CD4-positive, alpha-beta T cell treated with Interleukin-1 beta for 1 hour (primary cell): Measurements from ENCODE around the gene TRIM60.
"Not testable (repeated sequence)": the region's sequence is repeated elsewhere in the genome, so short reads cannot be mapped to it uniquely, and the experiment has no call there.

ENCODE experiments used
- DNase-seq, 2 donors: peaks; one replicate each; pipeline ENCODE4 v3.0.0-alpha.2; 2020 to 2022

Gene TRIM60

GRCh38 chr4:165055601-165056000 lies 23.8 kb downstream of the TRIM60 start:
- DNase-seq = no peak

DNA sequence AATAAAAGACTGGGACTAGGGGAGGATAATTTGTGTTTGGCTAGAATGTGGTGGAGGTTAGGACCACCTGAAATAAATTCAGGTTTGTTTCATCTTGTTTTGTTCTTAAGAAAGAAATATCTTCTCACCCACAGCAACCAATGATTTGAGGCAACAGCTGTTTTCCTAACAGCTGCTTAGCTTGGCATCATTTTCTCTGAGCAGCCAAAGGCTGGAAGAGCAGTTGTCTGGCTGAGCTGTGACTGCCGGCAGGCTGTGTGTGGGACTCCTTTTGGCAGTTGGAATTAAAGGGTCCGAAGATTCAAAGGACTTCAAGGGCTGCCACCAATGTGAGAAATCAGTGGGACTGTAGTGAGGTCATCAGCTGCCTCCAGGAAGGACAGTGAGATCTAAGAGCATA lies 26.9 kb downstream of the TRIM60 start:
- DNase-seq = no peak

- no peak for DNase-seq
Observed at GRCh38 chr4:165059386-165059785, 27.6 kb downstream of the TRIM60 start.

DNA sequence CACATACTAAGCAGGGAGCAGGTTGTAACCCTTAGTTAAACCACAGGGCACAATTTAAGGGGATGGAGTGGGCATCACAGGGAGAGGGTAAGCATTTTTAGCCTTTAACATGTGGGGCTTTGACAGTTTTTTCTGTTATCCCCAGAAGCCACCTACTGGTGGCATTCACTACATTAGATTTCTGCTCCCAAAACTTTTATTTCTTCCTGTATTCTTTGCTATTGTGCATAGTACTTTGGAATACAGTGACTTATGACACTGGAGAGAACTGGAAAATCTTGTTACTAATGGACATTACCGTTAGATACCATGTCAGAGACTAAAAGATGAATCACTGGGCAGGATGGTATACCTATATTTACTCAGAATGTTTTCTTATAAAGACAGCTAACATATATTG lies 29.1 kb downstream of the TRIM60 start:
- DNase-seq = no peak

DNA sequence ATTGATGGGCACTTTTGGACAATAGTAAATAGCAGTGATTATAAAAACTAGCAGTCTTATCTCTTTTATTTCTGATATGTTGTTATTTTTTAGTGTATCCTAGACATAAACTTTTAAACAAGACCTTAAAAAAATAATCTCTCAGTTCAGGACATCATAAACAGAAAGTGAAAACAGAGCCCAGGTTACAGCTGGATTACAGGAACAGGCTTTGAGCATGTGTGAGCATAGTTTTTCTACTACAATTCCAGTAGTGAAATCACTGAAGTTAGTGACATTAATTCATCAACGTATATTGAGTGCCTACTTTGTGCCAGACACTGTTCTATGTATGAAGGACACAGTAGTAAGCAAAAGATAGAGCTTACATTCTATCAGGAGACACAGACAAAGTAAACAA lies 38.8 kb downstream of the TRIM60 start:
- DNase-seq = no peak

GRCh38 chr4:165073346-165073745 lies 41.5 kb downstream of the TRIM60 start:
- not testable (repeated sequence) for DNase-seq

GRCh38 chr4:165077034-165077578 lies 45.3 kb downstream of the TRIM60 start:
- no peak for DNase-seq

- DNase-seq = no peak
Observed at GRCh38 chr4:165079476-165079875, 47.7 kb downstream of the TRIM60 start.

DNA sequence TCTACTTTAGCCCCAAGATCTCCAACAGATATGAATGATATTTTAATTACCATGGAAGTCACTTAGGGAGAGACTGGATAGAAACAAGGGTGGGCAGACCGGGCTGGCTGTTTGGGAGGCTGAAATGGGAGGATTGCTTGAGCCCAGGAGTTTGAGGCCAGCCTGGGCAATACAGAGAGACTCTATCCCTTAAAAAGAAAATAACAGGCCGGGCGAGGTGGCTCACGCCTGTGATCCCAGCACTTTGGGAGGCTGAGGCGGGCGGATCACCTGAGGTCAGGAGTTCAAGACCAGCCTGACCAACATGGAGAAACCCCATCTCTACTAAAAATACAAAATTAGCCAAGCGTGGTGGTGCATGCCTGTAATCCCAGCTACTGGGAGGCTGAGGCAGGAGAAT lies 53.0 kb downstream of the TRIM60 start:
- not testable (repeated sequence) for DNase-seq

DNA sequence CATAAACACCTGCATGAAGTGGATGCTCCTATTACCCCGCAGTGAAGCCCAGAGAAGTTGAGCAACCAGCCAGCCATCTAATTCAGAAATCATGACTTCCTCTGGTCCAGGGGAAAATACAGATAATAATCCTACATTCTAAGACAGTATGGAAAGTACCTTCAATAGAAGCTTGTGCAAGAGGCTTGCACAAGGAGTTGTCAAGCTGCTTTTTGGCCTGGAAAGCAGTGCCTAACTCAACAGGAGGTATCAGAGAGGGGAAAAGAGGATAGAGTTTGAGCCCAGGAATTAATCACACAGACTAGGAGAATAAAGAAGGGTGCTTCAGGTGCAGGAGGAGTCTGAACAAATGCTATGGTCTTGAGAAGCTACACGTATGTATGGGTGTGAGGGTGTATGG lies 54.1 kb downstream of the TRIM60 start:
- no peak for DNase-seq

DNA sequence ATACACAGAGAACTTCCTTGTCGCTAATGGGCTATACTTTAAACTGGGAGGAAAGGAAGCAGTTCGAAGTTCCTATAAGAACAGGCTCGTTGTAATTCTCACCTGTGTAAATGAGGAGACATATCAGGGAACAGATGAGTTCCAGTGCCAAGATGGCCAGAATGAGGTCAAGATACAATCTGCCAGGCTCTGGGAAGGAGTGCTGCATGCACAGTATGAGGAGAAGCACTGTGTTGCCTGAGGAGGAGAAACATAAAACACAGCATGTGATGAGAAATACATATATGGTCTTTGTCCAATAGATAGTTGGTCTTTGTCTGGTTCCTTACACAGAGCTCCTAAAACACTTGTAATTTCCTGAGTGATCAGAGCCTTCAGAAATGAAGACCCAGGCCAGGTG lies 56.6 kb downstream of the TRIM60 start:
- no peak for DNase-seq
